ENCODE results near the gene ARID3C.

ARID3C gene

GRCh38 chr9:34628656-34629490, at the start of gene ARID3C:
TSS of gene ARID3C (minus strand) at chr9:34629066. CDS start at chr9:34628014, 1,052 bp downstream.
- DNase-seq: no peak

GRCh38 chr9:34675869-34676268, 47.0 kb upstream of the ARID3C start:
- no peak for TF ChIP-seq CTCF (IDR thresholded peaks at IDR 0.05; ENCODE audit: low read depth, low read length, missing control alignments)
- no peak for DNase-seq
- Histone ChIP-seq H3K27me3 (replicated peaks) (no peaks in the 10 kb centered on the region), H3K36me3 (replicated peaks) (no peaks in the 10 kb centered on the region), H3K4me3 (ENCODE audit: low read depth, low read length) (no peak overlapping the region), H3K27ac (no peak overlapping the region)
- in situ Hi-C loops (cut with HindIII; ENCODE audit: low pct_ligation_motif_present, low sequenced_read_pairs): no loop called here

More at GRCh38 chr9:34628656-34629490, at the start of gene ARID3C:
- Histone ChIP-seq H3K36me3 (replicated peaks) (no peaks in the 10 kb centered on the region), H3K4me3 (ENCODE audit: low read depth, low read length) (peak within 1 kb of the TSS; percentile 27), H3K27me3 (replicated peaks) (peaks cover 55% of the 10 kb centered on the region), H3K27ac (no peak within 1 kb of the TSS)
- TF ChIP-seq CTCF (IDR thresholded peaks at IDR 0.05; ENCODE audit: low read depth, low read length, missing control alignments): no peak
- in situ Hi-C loops (cut with HindIII; ENCODE audit: low pct_ligation_motif_present, low sequenced_read_pairs): no loop called here

GRCh38 chr9:34675048-34675714, 46.3 kb upstream of the ARID3C start:
- Histone ChIP-seq H3K36me3 (replicated peaks) (no peaks in the 10 kb centered on the region), H3K4me3 (ENCODE audit: low read depth, low read length) (no peak overlapping the region), H3K27ac (no peak overlapping the region), H3K27me3 (replicated peaks) (no peaks in the 10 kb centered on the region)
- TF ChIP-seq CTCF (IDR thresholded peaks at IDR 0.05; ENCODE audit: low read depth, low read length, missing control alignments): peak; percentile 98
- peak; percentile 72 for DNase-seq
- in situ Hi-C loops (cut with HindIII; ENCODE audit: low pct_ligation_motif_present, low sequenced_read_pairs): no loop called here

GRCh38 chr9:34674440-34674839, 45.6 kb upstream of the ARID3C start:
- Histone ChIP-seq H3K27ac (no peak overlapping the region), H3K27me3 (replicated peaks) (no peaks in the 10 kb centered on the region), H3K36me3 (replicated peaks) (no peaks in the 10 kb centered on the region), H3K4me3 (ENCODE audit: low read depth, low read length) (no peak overlapping the region)
- DNase-seq: no peak
- in situ Hi-C loops (cut with HindIII; ENCODE audit: low pct_ligation_motif_present, low sequenced_read_pairs): no loop called here
- TF ChIP-seq CTCF (IDR thresholded peaks at IDR 0.05; ENCODE audit: low read depth, low read length, missing control alignments): no peak

GRCh38 chr9:34671307-34671706, 42.4 kb upstream of the ARID3C start:
- H3K4me3 ChIP-seq (ENCODE audit: low read depth, low read length): no peak overlapping the region
- no peak overlapping the region for H3K27ac ChIP-seq
- DNase-seq: no peak
- in situ Hi-C loops (cut with HindIII; ENCODE audit: low pct_ligation_motif_present, low sequenced_read_pairs): no loop called here
- no peaks in the 10 kb centered on the region for H3K27me3 ChIP-seq (replicated peaks)
- no peak for TF ChIP-seq CTCF (IDR thresholded peaks at IDR 0.05; ENCODE audit: low read depth, low read length, missing control alignments)
- no peaks in the 10 kb centered on the region for H3K36me3 ChIP-seq (replicated peaks)

Data from brain microvascular endothelial cell (primary cell).